SIG-M5 (cell line): ENCODE data around the gene RPUSD3.
A peak's percentile ranks its signal among the peaks of the same experiment; 100 is the strongest.
"Not testable (repeated sequence)": the region's sequence is repeated elsewhere in the genome, so short reads cannot be mapped to it uniquely, and the experiment has no call there.

ENCODE experiments used
- DNase-seq: peaks from one replicate; lab custom pipeline; 2025; lab: John Stamatoyannopoulos, UW

The RPUSD3 gene, protein sequence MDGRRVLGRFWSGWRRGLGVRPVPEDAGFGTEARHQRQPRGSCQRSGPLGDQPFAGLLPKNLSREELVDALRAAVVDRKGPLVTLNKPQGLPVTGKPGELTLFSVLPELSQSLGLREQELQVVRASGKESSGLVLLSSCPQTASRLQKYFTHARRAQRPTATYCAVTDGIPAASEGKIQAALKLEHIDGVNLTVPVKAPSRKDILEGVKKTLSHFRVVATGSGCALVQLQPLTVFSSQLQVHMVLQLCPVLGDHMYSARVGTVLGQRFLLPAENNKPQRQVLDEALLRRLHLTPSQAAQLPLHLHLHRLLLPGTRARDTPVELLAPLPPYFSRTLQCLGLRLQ

DNA sequence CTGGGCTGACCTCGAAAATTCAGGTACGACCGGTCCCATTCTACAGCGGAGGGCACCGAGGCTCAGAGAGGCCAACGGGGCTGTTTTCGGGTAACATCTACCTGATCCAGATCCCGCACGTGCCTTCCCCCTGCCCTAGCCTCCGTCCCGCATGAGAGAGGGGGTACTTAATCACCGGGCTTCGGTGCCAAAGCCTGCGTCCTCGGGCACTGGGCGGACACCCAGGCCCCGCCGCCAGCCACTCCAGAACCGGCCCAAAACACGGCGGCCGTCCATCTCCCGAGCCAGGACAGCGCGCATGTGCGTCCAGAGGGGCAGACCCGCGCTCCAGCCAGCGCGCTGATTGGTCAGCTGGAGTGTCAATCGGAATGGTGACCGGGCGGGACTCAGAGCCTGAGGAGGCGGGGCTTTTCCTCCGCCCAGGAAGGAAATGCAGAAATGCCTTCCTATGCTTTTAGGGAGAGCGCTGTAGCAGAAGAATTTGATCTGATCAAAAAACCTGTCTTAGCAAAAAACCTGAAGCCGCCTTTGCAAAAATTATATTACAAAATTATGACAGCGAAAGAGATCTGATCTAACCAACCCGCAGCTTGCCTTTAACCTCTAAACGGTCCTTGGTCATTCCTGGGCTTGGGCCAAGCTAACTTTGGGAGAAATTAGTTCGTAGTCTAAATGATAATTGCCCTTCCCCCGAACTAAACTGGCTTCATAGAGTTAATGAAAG is at the start of gene RPUSD3:
Gene RPUSD3, minus strand, starts transcription at position 294 of the 724 bp plus-strand sequence. Its CDS starts 18 bp downstream, at position 276.
- peak; percentile 24 for DNase-seq

DNA sequence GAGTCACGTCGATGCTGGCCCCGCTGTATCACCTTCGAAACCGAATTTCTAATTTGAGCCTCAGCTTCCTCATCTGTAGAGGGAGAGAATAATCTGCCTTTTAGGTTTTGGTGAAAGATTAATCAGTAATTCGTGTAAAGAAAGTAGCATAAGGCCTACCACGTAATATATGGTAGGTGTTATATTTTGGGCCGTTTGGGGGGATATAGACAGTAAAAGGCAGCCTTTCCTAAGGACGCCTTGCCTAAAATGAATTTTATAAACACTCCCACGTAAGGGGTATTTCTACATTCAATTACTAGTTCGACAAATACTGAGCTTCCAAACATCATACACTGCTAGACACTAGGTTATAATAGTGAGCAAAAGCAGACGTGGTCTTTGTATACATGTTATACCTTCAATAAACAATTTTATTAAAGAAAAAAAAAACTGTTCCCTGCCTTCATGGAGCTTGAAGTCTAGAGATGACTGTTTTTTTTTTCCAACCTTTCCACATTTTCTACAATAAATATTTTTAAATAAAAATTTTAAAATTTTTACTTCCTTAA is 47.3 kb upstream of the RPUSD3 start:
- DNase-seq, result no peak

DNA sequence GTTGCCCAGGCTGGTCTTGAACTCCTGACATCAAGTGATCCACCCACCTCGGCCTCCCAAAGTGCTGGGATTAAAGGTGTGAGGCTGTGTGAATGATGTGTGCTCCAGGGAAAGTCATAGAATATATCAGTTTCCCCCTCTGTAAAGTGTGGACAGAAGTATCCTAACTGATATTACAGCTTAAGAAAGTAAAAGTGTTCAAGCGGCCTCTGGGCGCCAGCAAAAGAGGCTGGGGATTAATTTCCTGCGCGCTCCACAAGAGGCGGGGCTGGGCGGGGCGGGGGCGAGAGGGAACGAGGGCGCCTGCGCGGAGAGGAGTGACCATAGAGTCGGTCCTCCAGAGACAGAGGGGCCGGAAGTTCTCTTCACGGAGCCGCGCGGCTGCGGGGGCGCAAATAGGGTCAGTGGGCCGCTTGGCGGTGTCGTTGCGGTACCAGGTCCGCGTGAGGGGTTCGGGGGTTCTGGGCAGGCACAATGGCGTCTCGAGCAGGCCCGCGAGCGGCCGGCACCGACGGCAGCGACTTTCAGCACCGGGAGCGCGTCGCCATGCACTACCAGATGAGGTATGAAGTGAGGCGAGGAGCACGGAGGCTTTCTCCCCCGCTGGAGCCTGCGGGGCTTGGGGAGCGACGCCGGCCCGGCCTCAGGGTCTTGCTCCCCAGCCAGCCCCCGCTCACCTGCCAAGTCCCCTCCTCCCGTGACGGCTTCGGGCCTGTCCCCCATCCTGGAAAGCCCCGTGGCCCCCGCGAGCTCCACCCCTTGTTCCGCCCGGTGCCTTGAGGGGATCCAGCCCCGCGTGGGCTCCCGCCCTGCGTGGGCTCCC is 46.7 kb upstream of the RPUSD3 start, which contains the start of gene JAGN1:
Gene JAGN1, plus strand, starts transcription at position 362 of the 823 bp plus-strand sequence. Its CDS starts 113 bp downstream, at position 475.
- peak; percentile 30 for DNase-seq

DNA sequence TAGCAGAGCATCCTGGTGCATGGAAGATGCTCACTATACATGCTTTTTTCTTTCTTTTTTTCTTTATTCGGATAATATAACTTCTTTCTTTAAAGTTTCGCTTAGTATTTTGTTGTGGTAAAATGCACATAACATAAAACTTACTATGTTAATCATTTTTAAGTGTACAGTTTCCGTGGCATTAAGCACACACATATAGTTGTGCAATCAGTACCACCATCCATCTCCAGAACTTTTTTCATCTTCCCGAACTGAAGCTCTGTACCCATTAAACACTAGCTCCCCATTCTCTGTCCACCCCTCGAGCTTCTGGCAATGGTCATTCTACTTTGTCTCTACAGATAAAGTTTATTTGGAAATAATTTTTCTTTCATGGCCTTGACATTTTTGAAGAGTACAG is 45.6 kb upstream of the RPUSD3 start:
- DNase-seq, result no peak

DNA sequence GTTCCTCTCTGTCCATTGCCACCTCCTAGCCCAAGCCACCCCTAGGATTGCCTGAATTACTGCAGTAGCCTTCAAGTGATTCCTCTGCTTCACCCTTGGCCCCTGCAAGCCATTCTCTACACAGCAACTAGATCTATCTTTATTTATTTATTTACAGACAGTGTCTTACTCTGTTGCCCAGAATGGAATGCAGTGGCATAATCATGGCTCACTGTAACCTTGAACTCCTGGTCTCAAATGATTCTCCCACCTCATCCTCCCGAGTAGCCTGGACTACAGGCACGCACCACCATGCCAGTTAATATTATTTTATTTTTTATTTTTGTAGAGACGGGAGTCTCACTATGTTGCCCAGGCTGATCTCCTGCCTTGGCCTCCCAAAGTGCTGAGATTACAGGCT is 44.7 kb upstream of the RPUSD3 start:
- no peak for DNase-seq

DNA sequence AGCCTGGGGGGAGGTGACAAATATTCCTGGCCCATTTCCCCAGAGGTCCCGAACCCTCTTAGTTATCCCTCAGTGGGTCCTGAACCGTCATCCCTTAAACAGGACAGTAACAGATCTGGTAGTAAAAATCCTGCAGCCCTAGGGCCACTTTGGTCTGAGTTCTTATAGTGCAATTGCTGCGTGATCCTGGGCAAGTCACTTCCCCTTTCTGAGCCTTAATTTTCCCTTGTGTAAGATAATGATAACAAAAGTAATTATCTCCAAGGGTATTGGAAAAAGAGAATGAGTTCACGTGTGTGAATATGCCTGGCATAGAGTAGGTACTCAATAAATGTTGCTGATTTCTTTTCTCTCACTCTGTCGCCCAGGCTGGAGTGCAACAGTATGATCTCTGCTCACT is 43.7 kb upstream of the RPUSD3 start:
- DNase-seq, result peak; percentile 26

DNA sequence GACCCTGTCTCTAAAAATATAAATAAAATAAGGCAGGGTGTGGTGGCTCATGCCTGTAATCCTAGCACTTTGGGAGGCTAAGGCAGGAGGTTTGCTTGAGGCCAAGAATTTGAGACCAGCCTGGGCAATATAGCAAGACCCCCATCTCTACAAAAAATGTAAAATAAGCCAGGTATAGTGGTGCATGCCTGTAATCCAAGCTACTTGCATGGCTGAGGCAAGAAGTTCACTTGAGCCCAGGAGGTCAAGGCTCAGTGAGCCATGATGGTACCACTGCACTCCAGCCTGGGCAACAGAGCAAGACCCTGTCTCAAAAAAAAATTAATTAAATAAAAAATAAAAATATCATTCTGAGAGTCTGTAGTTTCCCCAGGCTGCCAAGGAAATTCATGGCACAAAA is 42.5 kb upstream of the RPUSD3 start:
- DNase-seq, result no peak

DNA sequence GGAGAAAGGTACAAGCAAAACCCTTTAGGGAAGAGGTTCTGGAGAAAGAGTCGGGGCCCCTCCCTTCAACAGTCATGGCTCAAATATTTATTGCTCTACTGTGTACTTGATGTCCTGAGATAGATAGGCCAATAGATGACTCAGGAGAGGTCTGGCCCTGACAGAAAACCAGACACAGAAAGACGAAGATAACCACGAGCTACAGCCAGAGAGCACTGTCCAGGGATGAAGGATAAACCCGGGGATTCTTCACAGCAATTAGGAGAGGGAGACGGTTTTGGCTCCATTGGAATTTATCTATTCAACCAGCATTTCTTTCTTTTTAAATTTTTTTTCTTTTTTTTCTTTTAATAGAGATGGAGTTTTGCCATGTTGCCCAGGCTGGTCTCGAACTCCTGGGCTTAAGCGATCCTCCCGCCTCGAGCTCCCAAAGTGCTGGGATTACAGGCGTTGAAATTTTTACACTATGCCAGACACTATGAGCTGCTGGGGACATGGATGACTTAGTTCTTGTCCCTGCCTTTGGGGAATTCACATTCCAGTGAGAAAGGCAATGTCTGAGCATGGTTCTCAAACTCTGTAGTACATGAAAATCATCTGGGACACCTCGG is 40.9 kb upstream of the RPUSD3 start:
- DNase-seq, result no peak

DNA sequence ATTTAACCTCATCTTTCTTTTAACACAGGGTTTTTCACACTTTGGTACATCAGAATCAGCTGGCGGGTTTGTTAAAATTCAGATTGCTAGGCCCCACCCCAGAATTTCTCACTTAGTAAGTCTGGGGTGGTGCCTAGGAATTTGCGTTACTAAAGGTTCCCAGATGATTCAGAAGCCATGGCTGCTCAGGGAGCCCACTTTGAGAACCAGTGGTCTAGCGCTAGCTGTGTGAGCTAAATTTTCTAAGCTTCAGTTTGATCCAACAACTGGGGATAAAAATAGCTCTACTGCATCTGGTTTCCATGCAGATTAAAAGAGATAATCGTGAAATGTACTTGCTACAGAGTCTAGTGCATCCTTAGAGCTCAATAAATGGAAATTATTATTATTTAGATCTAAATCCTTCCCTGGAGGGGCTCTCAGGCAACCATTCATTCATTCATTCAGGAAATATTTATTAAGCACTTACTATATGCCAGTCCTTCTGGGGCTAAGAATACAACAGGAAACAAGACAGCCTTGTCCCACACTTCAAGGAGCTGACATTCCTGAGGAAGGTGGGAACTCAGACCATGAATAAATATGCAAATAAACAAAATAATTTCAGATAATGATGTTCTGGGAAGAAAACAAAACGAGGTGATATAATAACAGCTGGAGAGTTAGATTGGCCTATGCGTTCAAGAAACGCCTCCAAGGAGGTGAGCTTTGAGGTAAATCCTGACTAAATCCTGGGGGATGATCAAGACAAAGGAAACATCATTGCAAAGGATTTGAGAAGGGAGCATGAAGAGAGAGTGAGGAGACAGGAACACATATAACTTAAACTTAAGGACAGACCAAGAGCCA is 40.1 kb upstream of the RPUSD3 start:
- DNase-seq, result no peak

DNA sequence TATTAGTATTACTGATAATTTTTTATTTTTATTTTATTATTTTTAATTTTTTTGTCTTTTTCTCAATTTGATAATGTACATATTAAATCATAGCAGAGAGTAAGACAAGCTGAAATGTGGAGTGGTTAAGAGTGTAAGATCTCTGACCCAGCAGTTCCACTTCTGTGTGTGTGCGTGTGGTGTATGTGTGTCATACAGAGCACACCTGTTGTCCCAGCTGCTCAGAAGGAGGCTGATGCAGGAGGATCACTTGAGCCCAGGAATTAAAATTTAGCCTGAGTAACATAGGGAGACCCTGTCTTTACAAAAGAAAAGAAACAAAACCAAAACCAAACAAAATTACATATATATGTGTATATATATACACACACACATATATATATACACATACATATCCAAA is 37.6 kb upstream of the RPUSD3 start:
- DNase-seq, result no peak

DNA sequence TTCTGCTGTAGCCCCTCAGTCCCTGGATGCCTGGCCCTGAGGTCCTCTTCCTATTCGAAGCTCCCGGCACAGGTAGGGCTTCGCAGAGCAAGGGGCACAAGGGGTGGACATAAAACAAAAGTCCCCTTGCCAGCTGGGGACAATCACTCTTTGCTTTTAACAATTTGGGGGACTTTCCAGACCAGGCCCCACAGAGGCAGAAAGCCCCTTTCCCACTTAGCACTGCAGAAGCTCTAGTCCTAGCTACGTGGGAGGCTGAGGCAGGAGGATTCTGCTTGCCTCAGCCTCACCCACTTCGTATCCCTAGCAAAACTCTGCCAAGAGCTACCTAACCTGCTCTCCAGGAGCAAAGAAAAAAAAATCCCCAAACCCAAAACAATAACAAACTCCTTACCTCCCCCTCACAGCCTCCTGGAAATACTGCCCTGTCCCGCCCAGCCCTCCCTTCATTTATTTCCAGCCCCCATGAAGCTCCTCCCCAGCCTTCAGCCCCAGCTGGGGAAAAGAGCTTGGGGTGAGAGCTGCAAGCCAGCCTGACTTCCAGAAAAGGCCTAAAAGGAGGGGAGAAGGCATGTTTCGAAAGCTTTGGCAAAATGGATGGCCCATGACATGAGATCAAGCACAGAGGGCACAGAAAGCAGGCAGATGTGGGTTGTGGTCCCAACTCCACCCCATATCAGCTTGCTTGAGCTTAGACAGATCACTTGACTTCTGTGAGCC is 36.2 kb upstream of the RPUSD3 start, which contains the start of gene CIDEC:
Gene CIDEC, minus strand, starts transcription at position 424 of the 720 bp plus-strand sequence. CDS start 1,767 bp downstream, outside the sequence.
- DNase-seq, result no peak

DNA sequence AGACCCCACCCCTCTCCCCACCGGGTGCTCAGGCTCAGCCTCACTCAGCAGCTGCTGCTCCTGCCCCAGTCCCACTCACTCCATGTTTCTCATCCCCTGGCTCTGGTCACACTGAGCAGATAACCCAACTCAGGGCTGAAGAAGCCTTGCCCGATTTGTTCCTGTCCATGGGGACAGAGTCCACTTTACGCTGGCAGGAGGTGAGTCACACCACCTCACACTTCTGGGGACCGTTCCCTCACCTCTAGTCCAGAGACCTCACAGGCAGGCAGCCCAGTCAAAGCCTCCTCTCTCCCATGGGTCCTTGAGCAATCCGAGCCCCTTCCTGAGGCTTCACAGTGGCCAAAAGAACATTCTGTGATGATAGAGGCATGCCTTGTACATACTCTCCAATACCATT is 34.9 kb upstream of the RPUSD3 start:
- DNase-seq, result no peak

DNA sequence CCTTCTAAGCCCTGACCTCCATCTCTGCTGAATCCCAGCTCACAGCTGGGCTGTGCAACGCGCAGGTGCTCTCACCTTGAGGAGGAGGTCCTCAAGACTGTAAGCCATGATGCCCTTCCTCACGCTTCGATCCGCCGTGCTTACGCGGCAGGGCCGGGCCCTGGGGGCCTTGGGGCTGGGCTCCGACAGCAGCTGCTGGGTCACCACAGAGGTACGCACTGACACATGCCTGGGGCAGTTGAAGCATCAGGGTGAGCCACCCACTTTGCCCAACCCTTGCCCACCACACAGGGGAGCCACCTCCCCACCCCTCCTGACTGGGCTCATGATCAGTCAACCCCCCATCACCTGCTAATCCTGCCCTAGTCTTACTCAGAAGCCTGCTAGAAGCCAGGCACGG is 33.2 kb upstream of the RPUSD3 start:
- DNase-seq, result no peak

DNA sequence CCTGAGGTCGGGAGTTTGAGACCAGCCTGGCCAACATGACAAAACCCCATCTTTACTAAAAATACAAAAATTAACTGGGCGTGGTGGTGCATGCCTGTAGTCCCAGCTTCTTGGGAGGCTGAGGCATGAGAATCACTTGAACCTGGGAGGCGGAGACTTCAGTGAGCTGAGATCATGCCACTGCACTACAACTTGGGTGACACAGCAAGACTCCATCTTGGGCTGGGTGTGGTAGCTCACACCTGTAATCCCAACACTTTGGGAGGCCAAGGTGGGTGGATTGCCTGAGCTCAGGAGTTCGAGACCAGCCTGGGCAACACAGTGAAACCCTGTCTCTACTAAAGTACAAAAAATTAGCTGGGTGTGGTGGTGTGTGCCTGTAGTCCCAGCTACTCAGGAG is 32.4 kb upstream of the RPUSD3 start:
- not testable (repeated sequence) for DNase-seq

DNA sequence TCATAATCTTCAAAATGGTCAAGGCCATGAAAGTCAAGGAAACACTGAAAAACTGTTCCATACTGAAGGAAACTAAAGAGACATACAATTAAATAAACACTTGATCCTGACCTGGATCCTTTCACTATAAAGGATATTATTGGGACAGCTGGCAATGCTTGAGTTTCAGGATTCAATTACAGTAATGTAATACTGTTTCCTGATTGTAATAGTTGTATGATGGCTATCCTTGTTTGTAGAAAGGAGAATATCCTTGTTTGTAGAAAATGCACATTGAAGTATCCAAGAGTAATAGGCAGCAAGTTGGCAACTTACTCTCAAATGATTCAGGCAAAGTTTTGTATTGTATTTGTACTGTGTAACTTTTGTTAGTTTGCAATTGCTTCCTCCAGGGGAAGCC is 31.6 kb upstream of the RPUSD3 start:
- no peak for DNase-seq

DNA sequence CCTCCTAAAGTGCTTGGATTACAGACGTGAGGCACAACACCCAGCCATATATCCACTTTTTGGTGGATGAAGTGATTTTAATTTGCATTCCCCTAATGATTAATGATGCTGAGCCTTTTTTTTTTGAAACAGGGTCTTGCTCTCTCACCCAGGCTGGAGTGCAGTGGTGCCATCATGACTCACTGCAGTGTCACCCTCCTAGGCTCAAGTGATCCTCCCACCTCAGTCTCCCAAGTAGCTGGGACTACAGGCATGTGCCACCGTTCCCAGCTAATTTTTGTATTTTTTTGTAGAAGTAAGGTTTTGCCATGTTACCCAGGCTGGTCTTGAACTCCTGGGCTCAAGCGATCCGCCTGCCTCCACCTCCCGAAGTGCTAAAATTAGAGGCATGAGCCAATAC is 28.3 kb upstream of the RPUSD3 start:
- DNase-seq, result not testable (repeated sequence)

DNA sequence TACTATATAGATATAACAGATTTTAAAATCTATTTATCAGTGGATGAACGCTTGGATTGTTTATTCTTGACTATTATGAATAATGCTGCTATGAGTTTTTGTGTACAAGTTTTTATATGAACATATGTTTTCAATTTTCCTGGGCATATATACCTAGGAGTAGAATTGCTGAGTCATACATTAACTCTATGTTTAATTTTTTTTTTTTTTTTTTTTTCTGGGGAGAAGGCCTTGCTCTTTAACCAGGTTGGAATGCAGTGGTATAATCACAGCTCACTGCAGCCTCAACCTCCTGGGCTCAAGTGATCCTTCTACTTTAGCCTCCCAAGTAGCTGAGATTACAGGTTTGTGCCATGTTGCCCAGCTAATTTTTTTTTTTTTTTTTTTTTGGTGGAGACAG is 27.2 kb upstream of the RPUSD3 start:
- DNase-seq, result no peak

DNA sequence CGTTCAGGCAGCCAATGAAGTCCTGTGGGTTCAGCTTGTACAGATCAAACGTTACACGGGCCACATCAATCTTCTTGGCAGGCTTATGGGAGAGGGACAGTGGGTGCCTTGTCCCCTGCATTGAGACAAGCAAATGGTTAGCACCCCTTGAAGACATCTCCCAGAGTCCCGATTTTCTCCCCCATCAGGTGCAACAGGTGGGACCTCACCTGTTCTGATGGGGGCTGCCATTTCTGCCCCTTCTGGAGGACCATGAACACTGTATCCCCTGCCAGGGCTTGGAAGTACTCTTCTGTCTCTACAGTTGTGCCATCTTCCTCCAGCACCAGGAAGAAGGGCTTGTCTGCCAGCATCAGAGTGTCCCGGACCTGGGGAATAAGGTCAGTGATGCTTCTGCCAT is 26.1 kb upstream of the RPUSD3 start:
- DNase-seq, result no peak

DNA sequence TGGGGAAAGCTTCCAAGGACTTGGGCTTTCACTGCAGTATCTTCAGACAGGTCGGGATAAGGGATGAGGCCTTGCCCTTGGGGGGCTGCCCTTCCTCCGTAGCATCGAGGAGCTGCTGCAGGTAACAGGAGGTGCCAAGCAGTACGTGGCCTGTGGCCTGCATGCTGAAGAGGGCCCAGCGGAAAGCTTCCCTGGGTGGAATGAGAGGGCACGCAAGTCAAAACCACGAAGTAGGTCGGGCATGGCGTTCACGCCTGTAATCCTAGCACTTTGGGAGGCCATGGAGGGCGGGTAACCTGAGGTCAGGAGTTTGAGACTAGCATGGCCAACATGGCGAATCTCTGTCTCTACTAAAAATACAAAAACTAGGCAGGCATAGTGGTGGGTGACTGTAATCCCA is 23.3 kb upstream of the RPUSD3 start:
- no peak for DNase-seq

DNA sequence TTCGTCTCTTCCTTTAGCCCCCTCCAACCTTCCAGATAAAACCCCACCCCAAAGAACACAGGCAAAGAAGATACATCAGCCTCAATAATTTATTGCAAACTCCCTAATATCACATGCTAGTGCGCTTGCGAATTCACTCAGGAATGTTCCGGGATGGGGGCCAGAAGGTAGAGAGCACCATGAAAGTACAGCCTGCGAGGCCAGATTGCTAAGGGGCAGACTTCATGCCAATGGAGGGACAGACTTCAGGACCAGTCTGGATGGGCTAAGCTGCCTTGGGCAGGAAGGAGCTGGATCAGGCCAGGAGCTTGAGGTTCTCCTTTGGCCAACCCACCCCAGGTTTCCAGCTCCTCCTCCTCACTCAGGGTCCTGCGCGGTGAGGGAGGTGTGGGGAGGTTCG is 22.8 kb upstream of the RPUSD3 start:
- DNase-seq, result no peak
